Adrenal gland (tissue), 5 donors: Measurements from ENCODE around the gene TFRC.

Experiments used
- POLR2A ChIP-seq, 2 donors: fragments of 450-650 bp; IDR thresholded peaks; one replicate each; pipeline ENCODE4 v1.6.1; 2017; ENCODE audit warnings: antibody characterized with exemption in 2 of 2, mild to moderate bottlenecking in 2 of 2, moderate library complexity in 1 of 2
- TF ChIP-seq, protein P1 (sequence below), 6 experiments: fragments of 450-650 bp in 4 of 6; fragments of 200-600 bp in 2 of 6; sonication (generic) in 1 of 6; IDR thresholded peaks; 1 replicate in 5 of 6; 2 replicates in 1 of 6; pipeline versions ENCODE4 v1.5.1 to v1.8.0; 2016 to 2021; ENCODE audit warnings: antibody characterized with exemption in 6 of 6, mild to moderate bottlenecking in 2 of 6, moderate library complexity in 1 of 6
- donor health status: DM: no; HTN: no; CAD: no.

DNA sequence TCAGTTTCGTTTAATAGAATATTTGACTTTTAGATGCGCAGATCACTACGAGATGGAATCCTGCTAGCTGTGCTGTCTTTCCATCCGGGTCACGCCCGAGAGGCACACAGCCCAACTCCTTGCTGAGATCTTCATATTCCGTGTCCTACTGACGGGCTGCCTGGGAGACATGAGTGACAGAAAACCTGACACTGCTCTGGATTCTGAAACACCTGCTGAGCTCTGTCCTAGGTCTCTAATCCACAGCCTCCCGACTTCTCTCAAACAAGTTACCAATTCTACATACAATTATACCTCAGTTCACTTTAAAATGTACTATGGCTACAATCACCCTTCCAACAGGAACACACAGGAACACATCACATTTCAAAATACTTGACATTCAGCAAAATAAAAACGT is 27.2 kb downstream of the TFRC start:
- TF ChIP-seq, protein P1, sequence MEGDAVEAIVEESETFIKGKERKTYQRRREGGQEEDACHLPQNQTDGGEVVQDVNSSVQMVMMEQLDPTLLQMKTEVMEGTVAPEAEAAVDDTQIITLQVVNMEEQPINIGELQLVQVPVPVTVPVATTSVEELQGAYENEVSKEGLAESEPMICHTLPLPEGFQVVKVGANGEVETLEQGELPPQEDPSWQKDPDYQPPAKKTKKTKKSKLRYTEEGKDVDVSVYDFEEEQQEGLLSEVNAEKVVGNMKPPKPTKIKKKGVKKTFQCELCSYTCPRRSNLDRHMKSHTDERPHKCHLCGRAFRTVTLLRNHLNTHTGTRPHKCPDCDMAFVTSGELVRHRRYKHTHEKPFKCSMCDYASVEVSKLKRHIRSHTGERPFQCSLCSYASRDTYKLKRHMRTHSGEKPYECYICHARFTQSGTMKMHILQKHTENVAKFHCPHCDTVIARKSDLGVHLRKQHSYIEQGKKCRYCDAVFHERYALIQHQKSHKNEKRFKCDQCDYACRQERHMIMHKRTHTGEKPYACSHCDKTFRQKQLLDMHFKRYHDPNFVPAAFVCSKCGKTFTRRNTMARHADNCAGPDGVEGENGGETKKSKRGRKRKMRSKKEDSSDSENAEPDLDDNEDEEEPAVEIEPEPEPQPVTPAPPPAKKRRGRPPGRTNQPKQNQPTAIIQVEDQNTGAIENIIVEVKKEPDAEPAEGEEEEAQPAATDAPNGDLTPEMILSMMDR (IDR thresholded peaks at IDR 0.05), result no peak
- TF ChIP-seq POLR2A (IDR thresholded peaks at IDR 0.05), result no peak
